ENCODE measurements around the gene ADGRV1.

DNA sequence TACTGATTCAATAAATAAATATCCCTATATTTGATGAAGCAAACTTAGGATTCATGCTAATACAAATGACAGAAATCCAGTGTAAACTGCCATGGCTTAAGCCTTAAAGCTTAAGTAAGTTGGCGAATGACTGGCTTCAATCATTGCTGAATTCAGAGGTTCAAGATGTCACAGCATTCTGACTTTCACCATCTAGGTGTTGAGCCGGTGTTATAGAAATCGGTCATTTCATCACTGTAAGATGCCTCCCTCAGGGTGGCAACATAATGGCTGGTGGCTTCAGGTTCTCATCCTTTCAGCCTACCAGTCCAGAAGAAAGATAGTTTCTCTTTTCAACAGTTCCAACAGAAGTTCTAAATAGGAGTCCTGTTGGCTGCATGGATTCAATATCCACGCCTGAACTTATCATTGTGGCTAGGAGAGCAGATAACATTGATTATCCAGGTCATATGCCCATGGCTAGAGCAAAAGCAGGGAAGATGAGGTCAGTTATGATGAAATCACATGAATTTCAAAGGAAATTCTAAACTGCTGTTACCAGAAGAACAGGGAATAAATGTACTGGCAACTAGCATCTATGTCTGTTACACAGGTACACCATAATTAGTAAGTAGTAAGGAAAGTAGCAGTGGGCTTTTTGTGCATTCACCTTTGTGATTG, 460.2 kb downstream of the ADGRV1 start:
- TF ChIP-seq, protein P1, sequence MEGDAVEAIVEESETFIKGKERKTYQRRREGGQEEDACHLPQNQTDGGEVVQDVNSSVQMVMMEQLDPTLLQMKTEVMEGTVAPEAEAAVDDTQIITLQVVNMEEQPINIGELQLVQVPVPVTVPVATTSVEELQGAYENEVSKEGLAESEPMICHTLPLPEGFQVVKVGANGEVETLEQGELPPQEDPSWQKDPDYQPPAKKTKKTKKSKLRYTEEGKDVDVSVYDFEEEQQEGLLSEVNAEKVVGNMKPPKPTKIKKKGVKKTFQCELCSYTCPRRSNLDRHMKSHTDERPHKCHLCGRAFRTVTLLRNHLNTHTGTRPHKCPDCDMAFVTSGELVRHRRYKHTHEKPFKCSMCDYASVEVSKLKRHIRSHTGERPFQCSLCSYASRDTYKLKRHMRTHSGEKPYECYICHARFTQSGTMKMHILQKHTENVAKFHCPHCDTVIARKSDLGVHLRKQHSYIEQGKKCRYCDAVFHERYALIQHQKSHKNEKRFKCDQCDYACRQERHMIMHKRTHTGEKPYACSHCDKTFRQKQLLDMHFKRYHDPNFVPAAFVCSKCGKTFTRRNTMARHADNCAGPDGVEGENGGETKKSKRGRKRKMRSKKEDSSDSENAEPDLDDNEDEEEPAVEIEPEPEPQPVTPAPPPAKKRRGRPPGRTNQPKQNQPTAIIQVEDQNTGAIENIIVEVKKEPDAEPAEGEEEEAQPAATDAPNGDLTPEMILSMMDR (IDR thresholded peaks at IDR 0.05; ENCODE audit: extremely low read depth in 1 of 2, insufficient read depth in 1 of 2, low read depth in 1 of 2, low read length in 2 of 2), result no peak
- no peak for TF ChIP-seq POLR2A (IDR thresholded peaks at IDR 0.05; ENCODE audit: low read depth, low read length)
- TF ChIP-seq MYC (IDR thresholded peaks at IDR 0.05; ENCODE audit: low read depth, low read length), result no peak
- TF ChIP-seq EZH2 (IDR thresholded peaks at IDR 0.05; ENCODE audit: borderline replicate concordance, low read depth, low read length, severe bottlenecking), result no peak
- TF ChIP-seq FOS (IDR thresholded peaks at IDR 0.05; ENCODE audit: borderline replicate concordance, insufficient read depth, low read length), result no peak
